ENCODE measurements around the gene NUP62.

GRCh38 chr19:49918089-49918488, 11.2 kb downstream of the NUP62 start:
- TF ChIP-seq CTCF (IDR thresholded peaks at IDR 0.05) (no peak), POLR2A (IDR thresholded peaks at IDR 0.05) (no peak)

All from right lobe of liver (tissue), 4 donors.